PFSK-1 (cell line): ENCODE measurements around the gene TRMT61A.

ENCODE experiments used
- FOXP2 ChIP-seq: optimal IDR thresholded peaks from 2 replicates; pipeline ENCODE3; 2011; ENCODE audit warnings: borderline replicate concordance, control low read depth, inconsistent platforms; ENCODE audit not compliant: insufficient read depth; ENCODE audit errors: extremely low read length, extremely low read depth
- POLR2AphosphoS5 ChIP-seq: IDR thresholded peaks from 2 replicates; pipeline ENCODE4 v1.6.1; 2012; ENCODE audit warnings: low read depth, mild to moderate bottlenecking, control low read depth, low read length, moderate library complexity
- REST ChIP-seq, 2 experiments: IDR thresholded peaks; 2 replicates each; pipeline versions ENCODE4 v1.6.1 to v1.8.0; 2011 to 2012; ENCODE audit warnings: low read depth in 2 of 2, low read length in 2 of 2, control low read depth in 1 of 2, inconsistent platforms in 1 of 2, mild to moderate bottlenecking in 1 of 2, moderate library complexity in 1 of 2; ENCODE audit not compliant: insufficient read depth in 1 of 2
- SIN3A ChIP-seq: IDR thresholded peaks from 2 replicates; pipeline ENCODE4 v1.6.1; 2012; ENCODE audit warnings: mild to moderate bottlenecking, low read length, moderate library complexity, borderline replicate concordance; ENCODE audit not compliant: insufficient read depth
- TAF1 ChIP-seq: IDR thresholded peaks from 2 replicates; pipeline ENCODE4 v1.6.1; 2012; ENCODE audit warnings: low read length, control low read depth, borderline replicate concordance; ENCODE audit not compliant: insufficient read depth

The TRMT61A gene

GRCh38 chr14:103539056-103539825, 10.2 kb downstream of the TRMT61A start:
- TF ChIP-seq FOXP2 (no peak), SIN3A (no peak), POLR2AphosphoS5 (no peak), TAF1 (no peak), REST (IDR thresholded peaks at IDR 0.05; ENCODE audit: insufficient read depth in 1 of 2, low read depth in 2 of 2, low read length in 2 of 2) (no peak)

GRCh38 chr14:103540821-103541708, 12.1 kb downstream of the TRMT61A start:
- TF ChIP-seq SIN3A: no peak
- no peak for TF ChIP-seq REST (IDR thresholded peaks at IDR 0.05; ENCODE audit: insufficient read depth in 1 of 2, low read depth in 2 of 2, low read length in 2 of 2)
- no peak for TF ChIP-seq POLR2AphosphoS5
- no peak for TF ChIP-seq TAF1
- TF ChIP-seq FOXP2: no peak

- no peak for TF ChIP-seq POLR2AphosphoS5
- no peak for TF ChIP-seq SIN3A
- no peak for TF ChIP-seq FOXP2
- no peak for TF ChIP-seq TAF1
- TF ChIP-seq REST (IDR thresholded peaks at IDR 0.05; ENCODE audit: insufficient read depth in 1 of 2, low read depth in 2 of 2, low read length in 2 of 2): no peak
These were observed 13.0 kb downstream of the TRMT61A start for GRCh38 chr14:103541709-103542604.

GRCh38 chr14:103542605-103543088, 13.7 kb downstream of the TRMT61A start:
- TF ChIP-seq POLR2AphosphoS5 (no peak), FOXP2 (no peak), REST (IDR thresholded peaks at IDR 0.05; ENCODE audit: insufficient read depth in 1 of 2, low read depth in 2 of 2, low read length in 2 of 2) (no peak), SIN3A (no peak)
